ENCODE data around the gene EXOC3. TPM values are rescaled to one million over a fixed set of nuclear protein-coding genes. Genes with fewer than 3 reads are reported as not detected.

The EXOC3 gene
- total and polyA plus RNA-seq, 10 of the 15 experiments (the other 5 are each of a cell fraction or from before 2014, with no cell fraction given): 1.6 to 53.0 (median 27.9) TPM

DNA sequence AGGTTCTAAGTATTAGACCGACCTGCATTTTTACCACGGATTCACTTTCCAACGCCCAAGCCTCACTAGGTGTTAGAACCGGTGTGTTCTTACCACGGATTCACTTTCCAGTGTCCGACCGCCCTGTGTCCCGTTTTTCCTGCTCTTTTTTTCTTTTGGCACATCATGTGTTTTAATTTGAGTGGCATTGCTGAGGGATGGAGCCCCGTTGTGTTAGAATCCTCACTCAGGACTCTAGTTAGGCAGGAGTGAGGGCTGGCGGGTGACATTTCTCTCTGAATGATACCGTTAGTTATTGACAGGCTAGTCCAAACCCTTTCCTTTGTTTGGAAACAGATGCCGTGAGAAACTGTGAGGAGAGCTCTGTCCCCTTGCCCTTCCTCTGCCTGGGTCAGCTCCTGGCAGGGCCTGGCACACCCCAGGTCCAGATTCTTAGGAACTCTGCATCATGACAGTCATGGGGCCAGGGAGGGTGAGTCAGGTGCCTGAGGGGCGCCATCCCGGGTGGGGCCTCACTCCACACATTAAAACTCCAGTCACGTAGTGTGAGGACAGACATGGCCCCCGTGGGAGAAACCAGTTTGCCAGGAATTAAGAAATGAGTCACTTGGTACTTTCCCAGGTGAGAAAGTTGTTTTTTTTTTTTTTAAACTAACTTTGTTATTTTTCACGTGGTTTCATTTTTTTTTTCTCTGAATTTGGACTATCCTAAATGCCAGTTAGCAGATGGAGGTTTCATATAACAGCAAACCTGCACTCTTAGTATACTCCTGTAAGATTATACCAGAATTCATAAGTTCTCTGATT lies 15.8 kb downstream of the EXOC3 start (continued):
- peak; percentile 67 for TF ChIP-seq MTA2 (IDR thresholded peaks at IDR 0.05; ENCODE audit: low read depth)
- TF ChIP-seq, protein P1, sequence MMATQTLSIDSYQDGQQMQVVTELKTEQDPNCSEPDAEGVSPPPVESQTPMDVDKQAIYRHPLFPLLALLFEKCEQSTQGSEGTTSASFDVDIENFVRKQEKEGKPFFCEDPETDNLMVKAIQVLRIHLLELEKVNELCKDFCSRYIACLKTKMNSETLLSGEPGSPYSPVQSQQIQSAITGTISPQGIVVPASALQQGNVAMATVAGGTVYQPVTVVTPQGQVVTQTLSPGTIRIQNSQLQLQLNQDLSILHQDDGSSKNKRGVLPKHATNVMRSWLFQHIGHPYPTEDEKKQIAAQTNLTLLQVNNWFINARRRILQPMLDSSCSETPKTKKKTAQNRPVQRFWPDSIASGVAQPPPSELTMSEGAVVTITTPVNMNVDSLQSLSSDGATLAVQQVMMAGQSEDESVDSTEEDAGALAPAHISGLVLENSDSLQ (IDR thresholded peaks at IDR 0.05): peak; percentile 71
- TF ChIP-seq KAT2A (conservative IDR thresholded peaks at IDR 0.05; ENCODE audit: control insufficient read depth, low read depth, low read length): no peak
- TF ChIP-seq JUND (IDR thresholded peaks at IDR 0.05; ENCODE audit: low read depth, low read length): peak; percentile 64; the same call in 1 of the 2 replicates
- TF ChIP-seq RELA (IDR thresholded peaks at IDR 0.05; ENCODE audit: borderline replicate concordance, partially characterized antibody): peak; percentile 96
- TF ChIP-seq ETV6 (conservative IDR thresholded peaks at IDR 0.05 in 1 of 2, IDR thresholded peaks at IDR 0.05 in 1 of 2; ENCODE audit: borderline replicate concordance in 1 of 2, low read depth in 1 of 2): peak in 1 of 2 experiments; percentile 57; a peak in 2 of 4 replicates
- TF ChIP-seq RUNX3 (IDR thresholded peaks at IDR 0.05; ENCODE audit: low read length): peak; percentile 65
- TF ChIP-seq, protein P2, sequence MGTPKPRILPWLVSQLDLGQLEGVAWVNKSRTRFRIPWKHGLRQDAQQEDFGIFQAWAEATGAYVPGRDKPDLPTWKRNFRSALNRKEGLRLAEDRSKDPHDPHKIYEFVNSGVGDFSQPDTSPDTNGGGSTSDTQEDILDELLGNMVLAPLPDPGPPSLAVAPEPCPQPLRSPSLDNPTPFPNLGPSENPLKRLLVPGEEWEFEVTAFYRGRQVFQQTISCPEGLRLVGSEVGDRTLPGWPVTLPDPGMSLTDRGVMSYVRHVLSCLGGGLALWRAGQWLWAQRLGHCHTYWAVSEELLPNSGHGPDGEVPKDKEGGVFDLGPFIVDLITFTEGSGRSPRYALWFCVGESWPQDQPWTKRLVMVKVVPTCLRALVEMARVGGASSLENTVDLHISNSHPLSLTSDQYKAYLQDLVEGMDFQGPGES (IDR thresholded peaks at IDR 0.05): 0 out of 2 replicates have a peak, but pooled peaks have one; percentile 24
- peak; percentile 85; the same call in 1 of the 2 replicates for TF ChIP-seq BACH1 (IDR thresholded peaks at IDR 0.05; ENCODE audit: borderline replicate concordance)
- TF ChIP-seq EP300 (IDR thresholded peaks at IDR 0.05; ENCODE audit: borderline replicate concordance in 1 of 2, control insufficient read depth in 1 of 2, low read depth in 2 of 2, low read length in 2 of 2): peak in 1 of 2 experiments; percentile 45; a peak in 1 of 4 replicates
- TF ChIP-seq, protein P3, sequence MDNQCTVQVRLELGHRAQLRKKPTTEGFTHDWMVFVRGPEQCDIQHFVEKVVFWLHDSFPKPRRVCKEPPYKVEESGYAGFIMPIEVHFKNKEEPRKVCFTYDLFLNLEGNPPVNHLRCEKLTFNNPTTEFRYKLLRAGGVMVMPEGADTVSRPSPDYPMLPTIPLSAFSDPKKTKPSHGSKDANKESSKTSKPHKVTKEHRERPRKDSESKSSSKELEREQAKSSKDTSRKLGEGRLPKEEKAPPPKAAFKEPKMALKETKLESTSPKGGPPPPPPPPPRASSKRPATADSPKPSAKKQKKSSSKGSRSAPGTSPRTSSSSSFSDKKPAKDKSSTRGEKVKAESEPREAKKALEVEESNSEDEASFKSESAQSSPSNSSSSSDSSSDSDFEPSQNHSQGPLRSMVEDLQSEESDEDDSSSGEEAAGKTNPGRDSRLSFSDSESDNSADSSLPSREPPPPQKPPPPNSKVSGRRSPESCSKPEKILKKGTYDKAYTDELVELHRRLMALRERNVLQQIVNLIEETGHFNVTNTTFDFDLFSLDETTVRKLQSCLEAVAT (IDR thresholded peaks at IDR 0.05): 0 out of 2 replicates have a peak, but pooled peaks have one; percentile 76
- TF ChIP-seq HDGF (IDR thresholded peaks at IDR 0.05): peak; percentile 69; the same call in 1 of the 2 replicates
- peak; percentile 44; the same call in 1 of the 2 replicates for TF ChIP-seq GATAD2B (conservative IDR thresholded peaks at IDR 0.05; ENCODE audit: low read depth)
- peak; percentile 58; the same call in 1 of the 2 replicates for TF ChIP-seq CREM (IDR thresholded peaks at IDR 0.05; ENCODE audit: low read depth)
- TF ChIP-seq, protein P4, sequence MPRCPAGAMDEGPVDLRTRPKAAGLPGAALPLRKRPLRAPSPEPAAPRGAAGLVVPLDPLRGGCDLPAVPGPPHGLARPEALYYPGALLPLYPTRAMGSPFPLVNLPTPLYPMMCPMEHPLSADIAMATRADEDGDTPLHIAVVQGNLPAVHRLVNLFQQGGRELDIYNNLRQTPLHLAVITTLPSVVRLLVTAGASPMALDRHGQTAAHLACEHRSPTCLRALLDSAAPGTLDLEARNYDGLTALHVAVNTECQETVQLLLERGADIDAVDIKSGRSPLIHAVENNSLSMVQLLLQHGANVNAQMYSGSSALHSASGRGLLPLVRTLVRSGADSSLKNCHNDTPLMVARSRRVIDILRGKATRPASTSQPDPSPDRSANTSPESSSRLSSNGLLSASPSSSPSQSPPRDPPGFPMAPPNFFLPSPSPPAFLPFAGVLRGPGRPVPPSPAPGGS (IDR thresholded peaks at IDR 0.05; ENCODE audit: borderline replicate concordance, insufficient read depth, low read depth, low read length, poor library complexity, severe bottlenecking): peak; percentile 76
- TF ChIP-seq MEF2B (IDR thresholded peaks at IDR 0.05; ENCODE audit: partially characterized antibody, poor library complexity, severe bottlenecking): peak; percentile 69
- TF ChIP-seq CBX3 (IDR thresholded peaks at IDR 0.05; ENCODE audit: borderline replicate concordance, low read depth): no peak
- TF ChIP-seq DPF2 (IDR thresholded peaks at IDR 0.05): peak; percentile 72; the same call in 1 of the 2 replicates
- peak; percentile 46; the same call in 1 of the 2 replicates for TF ChIP-seq SMARCA5 (IDR thresholded peaks at IDR 0.05)
- peak; percentile 81 for TF ChIP-seq NBN (IDR thresholded peaks at IDR 0.05)
- TF ChIP-seq RAD51 (IDR thresholded peaks at IDR 0.05): peak; percentile 77
